ENCODE measurements around the gene DEUP1. TPM values are rescaled to one million over a fixed set of nuclear protein-coding genes. Genes with fewer than 3 reads are reported as not detected.
"Not testable (repeated sequence)": the region's sequence is repeated elsewhere in the genome, so short reads cannot be mapped to it uniquely, and the experiment has no call there.

DEUP1 gene
- total and polyA plus RNA-seq, 4 donors: 0.09 to 0.19 TPM; not detected in 2

- Histone ChIP-seq H3K36me3 (ENCODE audit: control insufficient read depth in 4 of 4, insufficient read depth in 3 of 4, low read depth in 1 of 4, low read length in 3 of 4) (no peaks in the 10 kb centered on the region), H3K27ac (ENCODE audit: low read depth in 1 of 2, low read length in 2 of 2) (no peak overlapping the region), H3K4me1 (ENCODE audit: control insufficient read depth in 4 of 4, insufficient read depth in 4 of 4, low read length in 3 of 4) (no peaks in the 10 kb centered on the region), H3K4me3 (ENCODE audit: low read depth in 1 of 3, low read length in 3 of 3) (no peak overlapping the region), H3K27me3 (ENCODE audit: control insufficient read depth in 4 of 4, insufficient read depth in 4 of 4, low read length in 3 of 4) (no peaks in the 10 kb centered on the region), H3K9ac (ENCODE audit: low read depth in 1 of 2, low read length in 2 of 2) (no peak overlapping the region), H3K9me3 (ENCODE audit: control insufficient read depth in 4 of 4, low read length in 3 of 4) (no peaks in the 10 kb centered on the region)
- WGBS: 91% methylated on average over 3 of the region's 3 CpGs
- DNase-seq (ENCODE audit: low spot score): no peak
- TF ChIP-seq CTCF (IDR thresholded peaks at IDR 0.05; ENCODE audit: low read depth, low read length, missing input control) (no peak), YY1 (IDR thresholded peaks at IDR 0.05) (no peak), GABPA (IDR thresholded peaks at IDR 0.05 in 1 of 2, conservative IDR thresholded peaks at IDR 0.05 in 1 of 2) (no peak), RXRA (IDR thresholded peaks at IDR 0.05) (no peak), NR2F2 (IDR thresholded peaks at IDR 0.05) (no peak), HNF4G (IDR thresholded peaks at IDR 0.05) (no peak)
Observed at GRCh38 chr11:93432247-93432646, 101.7 kb downstream of the DEUP1 start.

DNA sequence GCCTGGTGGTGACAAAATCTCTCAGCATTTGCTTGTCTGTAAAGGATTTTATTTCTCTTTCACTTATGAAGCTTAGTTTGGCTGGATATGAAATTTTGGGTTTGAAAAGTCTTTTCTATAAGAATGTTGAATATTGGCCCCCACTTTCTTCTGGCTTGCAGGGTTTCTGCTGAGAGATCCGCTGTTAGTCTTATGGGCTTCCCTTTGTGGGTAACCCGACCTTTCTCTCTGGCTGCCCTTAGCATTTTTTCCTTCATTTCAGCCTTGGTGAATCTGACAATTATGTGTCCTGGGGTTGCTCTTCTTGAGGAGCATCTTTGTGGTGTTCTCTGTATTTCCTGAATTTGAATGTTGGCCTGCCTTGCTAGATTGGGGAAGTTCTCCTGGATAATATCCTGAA is 112.7 kb downstream of the DEUP1 start:
- not testable (repeated sequence) for H3K4me3 ChIP-seq (ENCODE audit: low read depth in 1 of 3, low read length in 3 of 3)
- 94% methylated on average over 2 of the region's 2 CpGs for WGBS

DNA sequence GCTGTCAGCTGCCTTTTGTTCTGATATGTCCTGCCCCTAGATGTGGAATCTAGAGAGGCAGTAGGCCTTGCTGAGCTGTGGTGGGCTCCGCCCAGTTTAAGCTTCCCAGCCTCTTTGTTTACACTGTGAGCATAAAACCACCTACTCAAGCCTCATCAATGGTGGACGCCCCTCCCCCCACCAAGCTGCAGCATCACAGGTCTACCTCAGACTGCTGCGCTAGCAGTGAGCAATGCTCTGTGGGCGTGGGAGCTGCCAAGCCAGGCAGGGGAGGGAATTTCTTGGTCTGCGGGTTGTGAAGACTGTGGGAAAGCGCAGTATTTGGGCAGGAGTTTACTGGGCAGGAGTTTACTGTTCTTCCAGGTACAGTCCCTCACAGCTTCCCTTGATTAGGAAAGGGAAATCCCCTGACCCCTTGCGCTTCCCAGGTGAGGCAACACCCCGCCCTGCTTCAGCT is 114.1 kb downstream of the DEUP1 start:
- Histone ChIP-seq H3K27ac (ENCODE audit: low read depth in 1 of 2, low read length in 2 of 2) (no peak overlapping the region), H3K4me3 (ENCODE audit: low read depth in 1 of 3, low read length in 3 of 3) (no peak overlapping the region), H3K9me3 (ENCODE audit: control insufficient read depth in 4 of 4, low read length in 3 of 4) (no peaks in the 10 kb centered on the region), H3K36me3 (ENCODE audit: control insufficient read depth in 4 of 4, insufficient read depth in 3 of 4, low read depth in 1 of 4, low read length in 3 of 4) (no peaks in the 10 kb centered on the region), H3K9ac (ENCODE audit: low read depth in 1 of 2, low read length in 2 of 2) (no peak overlapping the region), H3K27me3 (ENCODE audit: control insufficient read depth in 4 of 4, insufficient read depth in 4 of 4, low read length in 3 of 4) (no peaks in the 10 kb centered on the region), H3K4me1 (ENCODE audit: control insufficient read depth in 4 of 4, insufficient read depth in 4 of 4, low read length in 3 of 4) (no peaks in the 10 kb centered on the region)
- TF ChIP-seq EGR1 (IDR thresholded peaks at IDR 0.05; ENCODE audit: low read depth in 2 of 2) (no peak), HNF4A (conservative IDR thresholded peaks at IDR 0.05) (no peak), REST (IDR thresholded peaks at IDR 0.05) (no peak), HNF4G (IDR thresholded peaks at IDR 0.05) (no peak)
- TF ChIP-seq, protein P1, sequence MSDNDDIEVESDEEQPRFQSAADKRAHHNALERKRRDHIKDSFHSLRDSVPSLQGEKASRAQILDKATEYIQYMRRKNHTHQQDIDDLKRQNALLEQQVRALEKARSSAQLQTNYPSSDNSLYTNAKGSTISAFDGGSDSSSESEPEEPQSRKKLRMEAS (IDR thresholded peaks at IDR 0.05): no peak
- DNase-seq (ENCODE audit: low spot score): no peak
- 88% methylated on average over 8 of the region's 8 CpGs for WGBS

More for the DNA sequence above, 112.7 kb downstream of the DEUP1 start:
- not testable (repeated sequence) for H3K9me3 ChIP-seq (ENCODE audit: control insufficient read depth in 4 of 4, low read length in 3 of 4); H3K9ac ChIP-seq (ENCODE audit: low read depth in 1 of 2, low read length in 2 of 2); H3K36me3 ChIP-seq (ENCODE audit: control insufficient read depth in 4 of 4, insufficient read depth in 3 of 4, low read depth in 1 of 4, low read length in 3 of 4); H3K27ac ChIP-seq (ENCODE audit: low read depth in 1 of 2, low read length in 2 of 2); H3K4me1 ChIP-seq (ENCODE audit: control insufficient read depth in 4 of 4, insufficient read depth in 4 of 4, low read length in 3 of 4); H3K27me3 ChIP-seq (ENCODE audit: control insufficient read depth in 4 of 4, insufficient read depth in 4 of 4, low read length in 3 of 4); DNase-seq (ENCODE audit: low spot score)

All from liver (tissue), 9 donors.